Spleen (tissue), 7 donors: ENCODE data around the gene GTF3C5.

Experiments
- CTCF ChIP-seq, 11 experiments: fragments of 200-600 bp in 7 of 11; fragments of 450-650 bp in 4 of 11; sonication (generic) in 4 of 11; IDR thresholded peaks in 8 of 11; conservative IDR thresholded peaks in 3 of 11; 1 replicate in 7 of 11; 2 replicates in 4 of 11; pipeline versions ENCODE4 v1.4.0 to v1.8.0; 2016 to 2021; ENCODE audit warnings: antibody characterized with exemption in 11 of 11, inconsistent platforms in 4 of 11, mild to moderate bottlenecking in 1 of 11
- POLR2A ChIP-seq, 3 donors: fragments of 450-650 bp; IDR thresholded peaks; one replicate each; pipeline ENCODE4 v1.5.1; 2017; ENCODE audit warnings: antibody characterized with exemption in 3 of 3, mild to moderate bottlenecking in 1 of 3
- donor health status: DM: no; HTN: no; CAD: no; lungs with moderate emphysema.
- donor health status: DM: no; HTN: no; CAD: no.
- donor health status: DM: no; HTN: no; CAD: no.

- no peak for TF ChIP-seq POLR2A (IDR thresholded peaks at IDR 0.05)
- no peak for TF ChIP-seq CTCF (IDR thresholded peaks at IDR 0.05 in 8 of 11, conservative IDR thresholded peaks at IDR 0.05 in 3 of 11)
These were observed 39.2 kb upstream of the GTF3C5 start for GRCh38 chr9:132991351-132992300.
